Cardiac muscle cell (in vitro differentiated cells and primary cell): ENCODE measurements around the gene POLN. TPM values are rescaled to one million over a fixed set of nuclear protein-coding genes. Genes with fewer than 3 reads are reported as not detected.

ENCODE experiments used
- DNase-seq, 2 donors: peaks; one replicate each; pipeline versions ENCODE4 v3.0.0 to v3.0.0-alpha.2; 2010 to 2017; ENCODE audit warnings: low read depth in 1 of 2, low spot score in 1 of 2
- H3K27ac ChIP-seq: fragments of 200-600 bp; sonication (generic); 2 replicates; pipeline ENCODE4 v1.5.1; 2016
- H3K27me3 ChIP-seq: fragments of 200-600 bp; sonication (generic); 2 replicates; pipeline ENCODE4 v1.6.0; 2016; ENCODE audit warnings: control low read depth
- H3K36me3 ChIP-seq: fragments of 200-600 bp; sonication (generic); 2 replicates; pipeline ENCODE4 v1.5.1; 2016; ENCODE audit warnings: control low read depth
- H3K4me1 ChIP-seq: fragments of 200-600 bp; sonication (generic); 2 replicates; pipeline ENCODE4 v1.8.1; 2017; ENCODE audit warnings: low read depth, mild to moderate bottlenecking, mixed run types
- H3K4me3 ChIP-seq: fragments of 200-600 bp; sonication (generic); 2 replicates; pipeline ENCODE4 v1.5.1; 2016; ENCODE audit warnings: mild to moderate bottlenecking
- H3K9me3 ChIP-seq: fragments of 200-600 bp; sonication (generic); 2 replicates; pipeline ENCODE4 v1.5.1; 2017; ENCODE audit warnings: low read depth, mild to moderate bottlenecking, control low read depth
- CTCF ChIP-seq: IDR thresholded peaks from 2 replicates; pipeline ENCODE4 v1.5.1; 2012; ENCODE audit warnings: low read depth, mild to moderate bottlenecking, low read length
- polyA plus RNA-seq: library from polyadenylated mRNA; unstranded; fragments of >200 nt; fragmentation: Nextera tagmentation; extraction: Ambion mirVana; gene quantifications from 2 replicates; pipeline ENCODE4 v1.2.1, GENCODE V29; 2016
- total RNA-seq: library from RNA; depleted of rRNA; stranded (reverse); fragments of >200 nt; gene quantifications from 2 replicates; pipeline ENCODE4 v1.2.3, GENCODE V29; 2016

POLN gene
- total and polyA plus RNA-seq, 2 experiments from 2014 or later, result 5.2 to 9.0 TPM

- no peak for TF ChIP-seq CTCF
- Histone ChIP-seq H3K27ac (no peak overlapping the region), H3K36me3 (no peaks in the 10 kb centered on the region), H3K4me3 (no peak overlapping the region), H3K4me1 (peaks cover 4% of the 10 kb centered on the region), H3K9me3 (no peaks in the 10 kb centered on the region), H3K27me3 (peaks cover 12% of the 10 kb centered on the region)
- no peak for DNase-seq
Measured at GRCh38 chr4:2062168-2062807, 179.6 kb downstream of the POLN start.

- TF ChIP-seq CTCF, result no peak
- Histone ChIP-seq H3K27ac (no peak overlapping the region), H3K4me3 (no peak overlapping the region), H3K36me3 (no peaks in the 10 kb centered on the region), H3K9me3 (no peaks in the 10 kb centered on the region), H3K27me3 (peaks cover 21% of the 10 kb centered on the region), H3K4me1 (peaks cover 4% of the 10 kb centered on the region)
- no peak for DNase-seq
Measured at GRCh38 chr4:2061186-2062131, 180.5 kb downstream of the POLN start.

- Histone ChIP-seq H3K9me3 (no peaks in the 10 kb centered on the region), H3K27ac (no peak overlapping the region), H3K36me3 (no peaks in the 10 kb centered on the region), H3K4me3 (peak overlapping the region; percentile 41), H3K4me1 (peaks cover 4% of the 10 kb centered on the region), H3K27me3 (peaks cover 28% of the 10 kb centered on the region)
- TF ChIP-seq CTCF, result no peak
- DNase-seq, result peak in 1 of 2 donors; percentile 14
Measured at GRCh38 chr4:2060611-2061185, 181.2 kb downstream of the POLN start.

- Histone ChIP-seq H3K27ac (no peak overlapping the region), H3K4me3 (peak overlapping the region; percentile 41)
- DNase-seq, result peak in 1 of 2 donors; percentile 57
Measured at GRCh38 chr4:2059726-2060602, 182.0 kb downstream of the POLN start.

More at GRCh38 chr4:2059726-2060602, 182.0 kb downstream of the POLN start:
- Histone ChIP-seq H3K36me3 (no peaks in the 10 kb centered on the region), H3K9me3 (no peaks in the 10 kb centered on the region), H3K4me1 (peaks cover 4% of the 10 kb centered on the region), H3K27me3 (peaks cover 33% of the 10 kb centered on the region)
- TF ChIP-seq CTCF, result no peak
